Endothelial cell of umbilical vein (primary cell): ENCODE results near the gene ALDH8A1. TPM values are rescaled to one million over a fixed set of nuclear protein-coding genes. Genes with fewer than 3 reads are reported as not detected.

Source experiments
- BruUV-seq: library from RNA; stranded (reverse); fragments of 400-500 nt; replicated peaks from 2 replicates; lab custom pipeline; 2021; lab: Mats Ljungman, UMichigan
- CTCF ChIA-PET: fragments of 300-600, 350-600 bp; sonication (Branson Sonifier 250); formaldehyde crosslinking; loops from one replicate; lab custom pipeline; 2021; ENCODE audit warnings: antibody characterized with exemption, inconsistent platforms; lab: Charles Lee
- POLR2A ChIA-PET: fragments of 300-600, 350-600 bp; sonication (Branson Sonifier 250); formaldehyde crosslinking; loops from one replicate; lab custom pipeline; 2021; ENCODE audit warnings: antibody characterized with exemption, inconsistent platforms; lab: Charles Lee
- DNase-seq: peaks from one replicate; pipeline ENCODE4 v3.0.0-alpha.2; 2011; ENCODE audit warnings: low read depth, low spot score
- FAIRE-seq: peaks from 2 replicates; lab custom pipeline; 2011; peaks lifted over from hg19 to GRCh38; lab: Jason Lieb, UNC
- H2AFZ ChIP-seq: 2 replicates; pipeline ENCODE4 v1.6.0; 2012; ENCODE audit warnings: low read depth, low read length, control low read depth, inconsistent platforms
- H3K27ac ChIP-seq: 2 replicates; pipeline ENCODE4 v1.5.1; 2011; ENCODE audit warnings: low read depth, mild to moderate bottlenecking, control low read depth, low read length, moderate library complexity; ENCODE audit not compliant: insufficient read depth
- H3K27me3 ChIP-seq, 2 experiments: 2 replicates each; pipeline versions ENCODE4 v1.6.0 to v1.6.1; 2011; ENCODE audit warnings: low read length in 2 of 2, mixed read lengths in 1 of 2; ENCODE audit not compliant: control insufficient read depth in 2 of 2, insufficient read depth in 2 of 2
- H3K36me3 ChIP-seq, 2 experiments: 2 replicates in 1 of 2; 3 replicates in 1 of 2; pipeline ENCODE4 v1.5.1; 2011; ENCODE audit warnings: low read length in 2 of 2, mild to moderate bottlenecking in 1 of 2, moderate library complexity in 1 of 2; ENCODE audit not compliant: control insufficient read depth in 2 of 2, insufficient read depth in 2 of 2; ENCODE audit errors: extremely low read depth in 1 of 2
- H3K4me1 ChIP-seq: 3 replicates; pipeline ENCODE4 v1.5.1; 2011; ENCODE audit warnings: mild to moderate bottlenecking, low read length; ENCODE audit not compliant: control insufficient read depth, insufficient read depth; ENCODE audit errors: extremely low read depth
- H3K4me2 ChIP-seq: 2 replicates; pipeline ENCODE4 v1.6.1; 2011; ENCODE audit warnings: low read length, control low read depth, mixed read lengths; ENCODE audit not compliant: insufficient read depth
- H3K4me3 ChIP-seq, 3 experiments: fragments of 200-600 bp in 1 of 3; sonication (generic), shearing (Covaris generic) in 1 of 3; replicated peaks in 1 of 3; 2 replicates each; pipeline ENCODE4 v1.5.1; 2011 to 2016; ENCODE audit warnings: control low read depth in 3 of 3, low read length in 3 of 3, mild to moderate bottlenecking in 2 of 3, inconsistent platforms in 1 of 3, low read depth in 1 of 3, moderate library complexity in 1 of 3; ENCODE audit not compliant: insufficient read depth in 1 of 3
- H3K79me2 ChIP-seq: 2 replicates; pipeline ENCODE4 v1.6.0; 2012; ENCODE audit warnings: low read length, inconsistent platforms; ENCODE audit not compliant: control insufficient read depth, insufficient read depth
- H3K9ac ChIP-seq: replicated peaks from 2 replicates; pipeline ENCODE3; 2011; ENCODE audit warnings: low read length, control low read depth; ENCODE audit not compliant: insufficient read depth; ENCODE audit errors: extremely low read depth
- H3K9me1 ChIP-seq: replicated peaks from 3 replicates; pipeline ENCODE4 v1.6.0; 2011; ENCODE audit warnings: mild to moderate bottlenecking, low read length; ENCODE audit not compliant: control insufficient read depth, insufficient read depth; ENCODE audit errors: extremely low read depth
- H3K9me3 ChIP-seq: replicated peaks from 2 replicates; pipeline ENCODE4 v1.5.1; 2012; ENCODE audit warnings: low read length, inconsistent platforms; ENCODE audit not compliant: control insufficient read depth, insufficient read depth
- H4K20me1 ChIP-seq: replicated peaks from 2 replicates; pipeline ENCODE3; 2011; ENCODE audit warnings: mild to moderate bottlenecking, low read length; ENCODE audit not compliant: control insufficient read depth, insufficient read depth; ENCODE audit errors: extremely low read depth
- CTCF ChIP-seq, 2 donors: IDR thresholded peaks; 1 replicate in 1 of 2; 2 replicates in 1 of 2; pipeline ENCODE4 v1.5.1; 2011; ENCODE audit warnings: low read length in 2 of 2, mild to moderate bottlenecking in 2 of 2, moderate library complexity in 2 of 2, control low read depth in 1 of 2, inconsistent platforms in 1 of 2, low read depth in 1 of 2; ENCODE audit not compliant: insufficient read depth in 1 of 2; ENCODE audit errors: extremely low read depth in 1 of 2
- JUN ChIP-seq: IDR thresholded peaks from 2 replicates; pipeline ENCODE4 v1.6.1; 2011; ENCODE audit warnings: borderline replicate concordance, low read depth; ENCODE audit not compliant: insufficient read length, insufficient read depth
- MAX ChIP-seq: IDR thresholded peaks from 2 replicates; pipeline ENCODE4 v1.6.1; 2011; ENCODE audit not compliant: insufficient read depth, insufficient read length
- MYC ChIP-seq: IDR thresholded peaks from one replicate; pipeline ENCODE4 v1.6.1; 2011; ENCODE audit warnings: mild to moderate bottlenecking, low read depth, low read length
- POLR2AphosphoS5 ChIP-seq: IDR thresholded peaks from 2 replicates; pipeline ENCODE4 v1.6.1; 2012; ENCODE audit warnings: low read depth, mild to moderate bottlenecking, control low read depth, low read length, moderate library complexity; ENCODE audit not compliant: insufficient read depth
- dilution Hi-C: fragments of 300-500 bp; cut with MboI; formaldehyde crosslinking; loops from one replicate; pipeline ENCODE4 v1.15.0; 2019; ENCODE audit warnings: low sequenced_read_pairs; ENCODE audit not compliant: extremely low pct_ligation_motif_present
- intact Hi-C: fragments of 100-400 bp; cut with micrococcal nuclease; formaldehyde crosslinking; loops from one replicate; pipeline ENCODE4 v1.10.0; 2022
- polyA plus RNA-seq, 4 experiments: library from polyadenylated mRNA; depleted of rRNA in 3 of 4; stranded (reverse) in 3 of 4; unstranded in 1 of 4; fragments of >200 nt; gene quantifications; 2 replicates each; pipeline versions ENCODE4 v1.2.1 to v1.2.3, GENCODE V29; 2011 to 2012; ENCODE audit warnings: missing spikeins in 1 of 4
- total RNA-seq: library from RNA; stranded (reverse); gene quantifications from 2 replicates; pipeline ENCODE4 v1.2.3, GENCODE V29; 2021

The ALDH8A1 gene
- total and polyA plus RNA-seq, 2 donors (not counting 3 experiments of a cell fraction or from before 2014, with no cell fraction given): 0.08 to 0.95 TPM

- DNase-seq (peak; percentile 72), FAIRE-seq (peak; percentile 33)
Observed at GRCh38 chr6:134984821-134985220, 34.9 kb upstream of the ALDH8A1 start.

More at GRCh38 chr6:134984821-134985220, 34.9 kb upstream of the ALDH8A1 start:
- peak; percentile 31 for TF ChIP-seq POLR2AphosphoS5
- TF ChIP-seq CTCF (IDR thresholded peaks at IDR 0.05; ENCODE audit: extremely low read depth in 1 of 2, insufficient read depth in 1 of 2, low read depth in 1 of 2, low read length in 2 of 2): no peak
- no peak for TF ChIP-seq MAX
- no peak for TF ChIP-seq JUN
- TF ChIP-seq MYC: no peak
- Histone ChIP-seq H2AFZ (no peak overlapping the region), H3K4me1 (peaks cover 22% of the 10 kb centered on the region), H3K27me3 (no peaks in the 10 kb centered on the region), H3K9me3 (no peaks in the 10 kb centered on the region), H3K79me2 (no peaks in the 10 kb centered on the region), H3K36me3 (peaks cover 5 to 9% of the 10 kb centered on the region in 2 experiments), H3K9me1 (no peaks in the 10 kb centered on the region), H4K20me1 (no peaks in the 10 kb centered on the region), H3K9ac (peak overlapping the region; percentile 38), H3K27ac (peak overlapping the region; percentile 78), H3K4me2 (peak overlapping the region; percentile 82), H3K4me3 (peak overlapping the region in 1 of 3 experiments; percentile 27)
- no TSS peak for BruUV-seq
- POLR2A ChIA-PET: no interaction called here
- intact Hi-C loops (no loop called here), dilution Hi-C loops (no loop called here)
- CTCF ChIA-PET: no interaction called here
